Smooth muscle cell (in vitro differentiated cells): ENCODE measurements around the gene AKR1E2. TPM values are rescaled to one million over a fixed set of nuclear protein-coding genes. Genes with fewer than 3 reads are reported as not detected.

Source experiments
- DNase-seq: peaks from one replicate; lab custom pipeline; 2025; ENCODE audit not compliant: unreplicated experiment; lab: John Stamatoyannopoulos, UW
- H2AFZ ChIP-seq: fragments of 200-600 bp; sonication (generic); 2 replicates; pipeline ENCODE4 v1.6.0; 2016; ENCODE audit warnings: antibody characterized with exemption, low read depth, mild to moderate bottlenecking
- H3F3A ChIP-seq: fragments of 200-600 bp; sonication (generic); 2 replicates; pipeline ENCODE4 v1.6.0; 2017; ENCODE audit warnings: antibody characterized with exemption, low read depth
- H3K27ac ChIP-seq: fragments of 200-600 bp; sonication (generic); 2 replicates; pipeline ENCODE4 v1.5.1; 2016; ENCODE audit warnings: low read depth, mild to moderate bottlenecking
- H3K27me3 ChIP-seq: fragments of 200-600 bp; sonication (generic); 2 replicates; pipeline ENCODE4 v1.6.1; 2016; ENCODE audit warnings: low read depth, mild to moderate bottlenecking
- H3K36me3 ChIP-seq: fragments of 200-600 bp; sonication (generic); 2 replicates; pipeline ENCODE4 v1.5.1; 2016; ENCODE audit warnings: low read depth
- H3K4me1 ChIP-seq: fragments of 200-600 bp; sonication (generic); 2 replicates; pipeline ENCODE4 v1.5.1; 2016; ENCODE audit warnings: low read depth
- H3K4me2 ChIP-seq: fragments of 200-600 bp; sonication (generic); 2 replicates; pipeline ENCODE4 v1.6.0; 2016; ENCODE audit warnings: mild to moderate bottlenecking
- H3K4me3 ChIP-seq: fragments of 200-600 bp; sonication (generic); 2 replicates; pipeline ENCODE4 v1.5.1; 2016; ENCODE audit warnings: mild to moderate bottlenecking
- H3K79me2 ChIP-seq: fragments of 200-600 bp; sonication (generic); 2 replicates; pipeline ENCODE4 v1.6.0; 2016; ENCODE audit warnings: low read depth, mild to moderate bottlenecking
- H3K9ac ChIP-seq: fragments of 200-600 bp; sonication (generic); 2 replicates; pipeline ENCODE4 v1.6.0; 2016; ENCODE audit warnings: low read depth
- H3K9me3 ChIP-seq: fragments of 200-600 bp; sonication (generic); replicated peaks from 2 replicates; pipeline ENCODE4 v1.5.1; 2016; ENCODE audit warnings: low read depth
- H4K20me1 ChIP-seq: fragments of 200-600 bp; sonication (generic); 2 replicates; pipeline ENCODE4 v1.6.0; 2016; ENCODE audit warnings: low read depth
- WGBS: methylation state at CpG from one replicate; pipeline ENCODE4 v1.1.7; 2016; ENCODE audit warnings: low lambda C conversion rate; 5-methylcytosine and 5-hydroxymethylcytosine counted together
- polyA plus RNA-seq: library from polyadenylated mRNA; unstranded; fragments of >200 nt; fragmentation: Nextera tagmentation; extraction: Ambion mirVana; gene quantifications from 2 replicates; pipeline ENCODE4 v1.2.1, GENCODE V29; 2016
- total RNA-seq: library from RNA; depleted of rRNA; stranded (reverse); fragments of >200 nt; gene quantifications from 2 replicates; pipeline ENCODE4 v1.2.3, GENCODE V29; 2014
- TF ChIP-seq, protein P1 (sequence below): fragments of 200-600 bp; sonication (generic); IDR thresholded peaks from 2 replicates; pipeline ENCODE4 v1.5.1; 2017; ENCODE audit warnings: borderline replicate concordance, mild to moderate bottlenecking, antibody characterized with exemption; ENCODE audit not compliant: insufficient read depth, poor library complexity, severe bottlenecking

The AKR1E2 gene
- total and polyA plus RNA-seq, 2 experiments from 2014 or later, result 3.0 to 7.2 TPM

DNA sequence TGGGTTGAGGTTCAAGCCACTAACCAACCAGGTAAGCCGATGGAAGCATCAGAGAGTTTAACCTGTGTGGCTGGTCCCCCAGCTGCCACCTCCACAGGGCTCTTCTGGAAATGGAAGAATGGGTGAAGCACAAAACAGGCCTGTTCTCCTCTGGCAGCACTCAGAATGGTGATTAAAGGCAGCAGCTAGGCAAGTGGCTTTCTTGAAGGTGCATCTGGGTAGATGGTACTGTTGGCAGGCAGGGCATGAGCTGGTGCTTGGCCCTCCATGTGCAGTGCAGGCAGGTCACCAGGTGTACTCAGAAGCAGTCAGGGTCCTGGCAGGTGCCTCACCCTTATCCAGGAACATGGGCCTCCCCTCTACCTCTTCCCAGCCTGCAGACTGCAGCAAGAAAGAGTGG lies 11.5 kb downstream of the AKR1E2 start:
- TF ChIP-seq, protein P1, sequence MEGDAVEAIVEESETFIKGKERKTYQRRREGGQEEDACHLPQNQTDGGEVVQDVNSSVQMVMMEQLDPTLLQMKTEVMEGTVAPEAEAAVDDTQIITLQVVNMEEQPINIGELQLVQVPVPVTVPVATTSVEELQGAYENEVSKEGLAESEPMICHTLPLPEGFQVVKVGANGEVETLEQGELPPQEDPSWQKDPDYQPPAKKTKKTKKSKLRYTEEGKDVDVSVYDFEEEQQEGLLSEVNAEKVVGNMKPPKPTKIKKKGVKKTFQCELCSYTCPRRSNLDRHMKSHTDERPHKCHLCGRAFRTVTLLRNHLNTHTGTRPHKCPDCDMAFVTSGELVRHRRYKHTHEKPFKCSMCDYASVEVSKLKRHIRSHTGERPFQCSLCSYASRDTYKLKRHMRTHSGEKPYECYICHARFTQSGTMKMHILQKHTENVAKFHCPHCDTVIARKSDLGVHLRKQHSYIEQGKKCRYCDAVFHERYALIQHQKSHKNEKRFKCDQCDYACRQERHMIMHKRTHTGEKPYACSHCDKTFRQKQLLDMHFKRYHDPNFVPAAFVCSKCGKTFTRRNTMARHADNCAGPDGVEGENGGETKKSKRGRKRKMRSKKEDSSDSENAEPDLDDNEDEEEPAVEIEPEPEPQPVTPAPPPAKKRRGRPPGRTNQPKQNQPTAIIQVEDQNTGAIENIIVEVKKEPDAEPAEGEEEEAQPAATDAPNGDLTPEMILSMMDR, result no peak
- Histone ChIP-seq H3K79me2 (no peaks in the 10 kb centered on the region), H3K9ac (no peak overlapping the region), H3K36me3 (no peaks in the 10 kb centered on the region), H3F3A (no peaks in the 10 kb centered on the region), H3K27me3 (no peaks in the 10 kb centered on the region), H3K4me1 (no peaks in the 10 kb centered on the region), H3K4me2 (no peak overlapping the region), H2AFZ (no peak overlapping the region), H3K4me3 (no peak overlapping the region), H4K20me1 (no peaks in the 10 kb centered on the region), H3K27ac (no peak overlapping the region), H3K9me3 (no peaks in the 10 kb centered on the region)
- no peak for DNase-seq
- WGBS, result 92% methylated on average over 1 of the region's 1 CpG

- Histone ChIP-seq H3K4me2 (no peak overlapping the region), H3F3A (no peaks in the 10 kb centered on the region), H2AFZ (no peak overlapping the region), H3K79me2 (no peaks in the 10 kb centered on the region), H3K4me1 (no peaks in the 10 kb centered on the region), H3K27ac (no peak overlapping the region), H3K4me3 (no peak overlapping the region), H3K9ac (no peak overlapping the region), H3K36me3 (no peaks in the 10 kb centered on the region), H4K20me1 (no peaks in the 10 kb centered on the region), H3K27me3 (no peaks in the 10 kb centered on the region), H3K9me3 (no peaks in the 10 kb centered on the region)
- TF ChIP-seq, protein P1, result no peak
- DNase-seq, result no peak
- WGBS, result 84% methylated on average over 3 of the region's 3 CpGs
These were observed 12.7 kb downstream of the AKR1E2 start for GRCh38 chr10:4838743-4839142.

- Histone ChIP-seq H3K4me3 (no peak overlapping the region), H3K27me3 (no peaks in the 10 kb centered on the region), H3K27ac (no peak overlapping the region), H3F3A (no peaks in the 10 kb centered on the region), H3K79me2 (no peaks in the 10 kb centered on the region), H3K4me1 (no peaks in the 10 kb centered on the region), H3K9me3 (no peaks in the 10 kb centered on the region), H3K9ac (no peak overlapping the region), H3K36me3 (no peaks in the 10 kb centered on the region), H4K20me1 (no peaks in the 10 kb centered on the region), H3K4me2 (no peak overlapping the region), H2AFZ (no peak overlapping the region)
- 92% methylated on average over 4 of the region's 4 CpGs for WGBS
- TF ChIP-seq, protein P1, result no peak
- no peak for DNase-seq
These were observed 13.3 kb downstream of the AKR1E2 start for GRCh38 chr10:4839353-4839752.

GRCh38 chr10:4840151-4840550 lies 14.1 kb downstream of the AKR1E2 start:
- H3K9me3 ChIP-seq, result no peaks in the 10 kb centered on the region
- H3K27ac ChIP-seq, result no peak overlapping the region

More at GRCh38 chr10:4840151-4840550, 14.1 kb downstream of the AKR1E2 start:
- Histone ChIP-seq H3K27me3 (no peaks in the 10 kb centered on the region), H3K36me3 (no peaks in the 10 kb centered on the region), H3K4me2 (no peak overlapping the region), H3K79me2 (no peaks in the 10 kb centered on the region), H3K4me3 (no peak overlapping the region), H4K20me1 (no peaks in the 10 kb centered on the region), H2AFZ (no peak overlapping the region), H3K4me1 (no peaks in the 10 kb centered on the region), H3K9ac (no peak overlapping the region), H3F3A (no peaks in the 10 kb centered on the region)
- no peak for DNase-seq
- 93% methylated on average over 2 of the region's 2 CpGs for WGBS
- TF ChIP-seq, protein P1, result no peak
